A172 (cell line): Measurements from ENCODE around the gene CFAP77. TPM values are rescaled to one million over a fixed set of nuclear protein-coding genes. Genes with fewer than 3 reads are reported as not detected.

Source experiments
- DNase-seq: peaks from one replicate; pipeline ENCODE4 v3.0.0-alpha.2; 2015; ENCODE audit warnings: low spot score
- total RNA-seq: library from RNA; depleted of rRNA; stranded (reverse); fragments of >200 nt; shearing (Covaris generic); gene quantifications from 2 replicates; pipeline ENCODE4 v1.2.3, GENCODE V29; 2014

The CFAP77 gene
- total RNA-seq, 1 experiment from 2014 or later = not detected

DNA sequence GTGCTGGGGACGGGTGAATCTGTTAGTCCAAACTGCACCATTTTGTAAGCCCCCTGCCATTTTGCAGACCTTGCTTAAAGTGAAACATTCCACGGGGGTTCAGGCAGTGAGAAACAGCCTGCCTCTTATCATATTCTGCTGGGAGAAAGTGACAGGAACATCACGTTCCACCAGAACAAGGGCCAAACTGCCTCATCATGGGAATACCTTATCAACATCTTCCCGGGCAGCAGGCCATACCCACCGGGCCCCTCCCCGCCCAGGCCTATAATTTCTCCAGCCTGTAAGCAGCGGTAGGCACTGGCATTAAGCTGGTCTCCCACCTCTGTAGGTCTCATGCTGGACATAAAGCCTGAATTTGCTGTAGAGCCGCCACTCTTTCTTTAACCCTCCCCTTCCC lies 1.5 kb upstream of the CFAP77 start:
- DNase-seq = no peak

DNA sequence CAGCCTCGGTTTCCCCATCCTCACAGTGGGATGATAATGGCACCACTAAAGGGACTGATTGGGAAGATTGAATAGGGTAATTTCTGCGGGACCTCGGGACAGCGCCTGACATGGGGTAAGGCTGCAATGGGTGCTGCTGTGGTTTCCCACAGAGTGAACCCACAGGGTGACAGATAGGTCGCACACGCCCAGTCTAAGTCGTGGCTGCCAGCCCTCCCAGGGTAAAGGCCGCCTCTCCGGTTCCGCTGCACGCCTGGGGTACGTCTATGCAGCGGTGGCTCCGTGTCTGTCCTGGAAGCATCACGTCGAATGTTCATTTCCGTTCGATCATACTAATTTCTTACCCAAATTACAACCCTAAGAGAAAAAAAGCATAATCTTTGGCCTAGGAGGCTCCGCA lies 631 bp downstream of the CFAP77 start:
- DNase-seq = no peak

DNA sequence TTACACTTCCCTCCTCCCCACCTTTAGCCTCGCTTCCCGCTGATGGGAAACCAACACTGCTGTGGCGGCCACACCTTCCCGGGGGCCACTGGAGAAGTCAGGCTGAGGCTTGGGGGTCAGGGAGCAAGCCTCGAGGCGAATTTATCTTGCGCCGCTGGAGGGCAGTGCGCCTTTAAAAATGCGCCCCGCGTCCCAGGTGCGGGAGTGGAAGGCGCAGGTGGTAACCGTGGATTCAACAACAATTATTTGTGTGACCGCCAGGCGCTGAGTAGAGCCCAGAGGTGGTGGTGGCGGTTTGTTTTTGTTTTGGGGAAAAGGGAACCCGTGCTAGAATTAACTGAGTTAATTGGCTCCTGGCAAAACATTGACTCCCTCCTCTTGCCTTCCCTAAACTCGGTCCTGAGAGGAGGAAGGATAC lies 1.1 kb downstream of the CFAP77 start:
- DNase-seq = no peak

DNA sequence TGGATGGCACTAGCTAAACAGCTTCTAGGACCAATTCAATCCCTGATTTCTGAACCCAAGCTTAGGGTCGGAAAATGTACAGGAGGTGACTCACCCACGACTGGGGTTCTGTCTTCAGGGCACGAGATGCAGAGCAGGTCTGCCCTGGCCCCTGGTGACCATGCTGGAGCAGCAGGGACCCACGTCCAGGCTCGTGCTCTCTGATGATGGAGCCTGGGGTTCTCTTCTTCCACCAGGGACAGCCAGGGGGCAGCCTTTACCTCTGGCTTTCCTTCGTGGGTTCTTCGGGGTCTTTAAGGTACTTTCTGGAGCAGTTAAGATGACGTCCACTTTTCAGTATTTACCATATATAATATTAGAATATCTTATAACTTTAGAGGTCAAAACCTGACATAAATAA lies 2.1 kb downstream of the CFAP77 start:
- no peak for DNase-seq

DNA sequence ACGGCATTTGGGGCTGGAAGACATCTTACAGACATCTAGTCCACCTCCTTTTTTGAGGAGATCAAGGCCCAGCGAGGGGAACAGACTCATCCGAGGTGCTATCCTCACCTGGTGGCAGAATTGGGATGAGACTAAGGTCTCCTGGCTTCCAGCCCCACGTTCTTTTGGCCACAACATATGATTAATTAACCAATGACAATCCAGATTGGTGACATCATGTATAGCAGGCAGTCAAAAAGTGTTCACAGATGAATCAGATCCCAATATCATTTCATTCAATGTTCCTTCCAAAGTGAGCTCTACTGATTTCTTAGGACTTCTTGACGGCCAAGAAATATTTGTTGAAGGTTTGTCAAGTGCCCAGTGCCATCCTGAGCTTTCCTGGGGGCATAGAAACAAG lies 3.9 kb downstream of the CFAP77 start:
- no peak for DNase-seq

DNA sequence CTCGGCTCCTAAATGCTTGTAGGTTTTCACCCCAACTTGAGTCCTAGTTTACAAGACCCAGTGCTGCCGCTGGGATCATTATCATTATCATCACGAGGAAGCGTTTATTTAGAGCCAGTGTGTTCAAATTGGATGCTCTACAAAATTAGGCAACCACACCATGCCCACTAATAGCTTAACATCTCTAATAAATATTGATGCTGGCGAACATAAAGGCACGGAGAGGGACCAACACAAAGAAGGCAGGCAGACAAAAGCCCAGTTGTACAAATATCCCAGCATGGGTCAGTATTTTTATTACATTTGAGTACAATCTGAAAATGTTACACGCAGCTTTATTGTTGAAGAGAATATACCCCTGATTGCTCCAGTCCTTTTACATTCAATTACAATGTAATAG lies 4.7 kb downstream of the CFAP77 start:
- no peak for DNase-seq

DNA sequence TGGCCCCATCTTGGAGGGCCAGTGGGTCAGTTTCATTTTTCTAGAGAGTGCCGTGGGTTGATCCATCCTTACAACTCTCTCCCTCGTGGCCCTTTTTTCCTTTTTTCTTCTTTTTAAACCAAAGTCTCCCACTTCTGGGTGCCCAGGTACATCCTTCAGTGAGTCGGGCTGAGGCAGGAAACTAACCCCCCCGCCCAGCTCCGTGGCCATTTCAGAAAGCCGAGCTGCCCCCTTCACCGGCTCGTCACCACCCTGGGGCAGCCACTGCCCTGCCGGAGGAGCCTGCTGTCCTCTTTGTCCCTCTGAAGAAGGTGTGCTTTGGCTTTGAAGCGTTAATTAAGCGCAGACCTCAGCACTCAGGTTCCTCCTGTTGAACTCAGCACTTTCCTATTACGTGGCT lies 5.2 kb downstream of the CFAP77 start:
- no peak for DNase-seq

DNA sequence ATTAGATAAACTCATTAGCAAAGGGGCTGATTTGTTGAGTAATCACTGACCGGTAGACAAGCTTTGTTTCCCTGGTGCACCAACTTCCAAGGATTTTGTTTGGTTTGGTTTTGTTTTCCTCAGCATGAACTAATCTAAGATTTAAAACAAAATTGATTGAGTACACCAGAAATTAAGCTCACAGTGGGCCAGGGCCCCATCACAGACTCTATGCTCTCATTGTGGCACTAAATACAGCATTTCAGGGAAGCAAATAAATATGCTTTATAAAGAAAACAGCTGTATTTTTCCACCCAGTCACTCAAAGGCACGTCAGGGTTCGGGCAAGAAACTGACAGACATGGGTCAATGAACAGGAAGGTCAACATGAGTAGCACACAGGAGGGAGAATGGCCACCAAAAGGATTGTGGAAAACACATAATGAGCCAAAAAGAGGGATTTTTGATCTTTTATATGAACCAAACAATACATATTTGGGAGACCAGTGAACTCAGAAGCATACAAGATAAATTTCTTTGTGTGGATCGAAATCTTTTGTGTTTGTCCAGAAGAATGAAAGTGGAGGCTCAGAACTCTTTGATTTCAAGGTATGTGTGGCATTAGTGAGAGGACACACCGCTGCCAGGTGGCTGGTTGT lies 8.8 kb downstream of the CFAP77 start:
- no peak for DNase-seq

DNA sequence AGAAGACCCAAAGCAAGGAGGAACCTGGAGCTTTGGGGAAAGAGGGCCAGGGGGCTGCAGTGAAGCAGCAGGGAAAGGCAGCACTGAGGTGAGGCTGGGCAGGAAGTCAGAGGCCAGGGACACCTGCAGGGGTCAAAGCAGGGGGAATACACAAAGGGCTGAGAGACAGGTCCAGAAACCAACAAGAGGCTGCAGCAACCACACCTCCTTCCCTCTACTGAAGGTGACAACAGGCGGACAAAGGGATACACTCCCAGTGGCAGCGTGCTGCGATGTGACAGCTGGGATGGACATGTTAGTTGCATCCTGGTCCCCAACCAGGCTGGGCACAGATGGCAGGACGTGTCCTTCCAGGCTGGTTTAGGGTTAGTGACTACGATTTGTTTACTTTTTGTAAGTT lies 12.6 kb downstream of the CFAP77 start:
- DNase-seq = no peak

DNA sequence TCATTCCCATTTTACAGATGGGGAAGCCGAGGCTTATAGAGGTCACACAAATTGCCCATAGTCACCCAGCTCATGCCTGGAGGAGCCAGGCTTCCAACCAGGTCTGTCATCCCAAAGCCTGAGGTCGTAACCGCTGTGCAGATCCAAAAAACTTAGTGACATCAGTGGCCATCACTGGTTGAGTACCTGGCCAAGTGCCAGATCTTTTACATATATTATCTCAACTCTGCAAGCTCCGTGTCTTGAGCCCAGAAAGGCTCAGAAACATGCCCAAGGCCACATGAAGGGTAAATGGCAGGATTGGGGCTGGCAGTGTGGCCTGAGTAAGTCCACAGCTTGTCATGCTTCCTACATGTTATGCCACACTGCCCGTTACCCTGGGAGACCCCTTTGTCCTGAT lies 13.5 kb downstream of the CFAP77 start:
- DNase-seq = no peak

DNA sequence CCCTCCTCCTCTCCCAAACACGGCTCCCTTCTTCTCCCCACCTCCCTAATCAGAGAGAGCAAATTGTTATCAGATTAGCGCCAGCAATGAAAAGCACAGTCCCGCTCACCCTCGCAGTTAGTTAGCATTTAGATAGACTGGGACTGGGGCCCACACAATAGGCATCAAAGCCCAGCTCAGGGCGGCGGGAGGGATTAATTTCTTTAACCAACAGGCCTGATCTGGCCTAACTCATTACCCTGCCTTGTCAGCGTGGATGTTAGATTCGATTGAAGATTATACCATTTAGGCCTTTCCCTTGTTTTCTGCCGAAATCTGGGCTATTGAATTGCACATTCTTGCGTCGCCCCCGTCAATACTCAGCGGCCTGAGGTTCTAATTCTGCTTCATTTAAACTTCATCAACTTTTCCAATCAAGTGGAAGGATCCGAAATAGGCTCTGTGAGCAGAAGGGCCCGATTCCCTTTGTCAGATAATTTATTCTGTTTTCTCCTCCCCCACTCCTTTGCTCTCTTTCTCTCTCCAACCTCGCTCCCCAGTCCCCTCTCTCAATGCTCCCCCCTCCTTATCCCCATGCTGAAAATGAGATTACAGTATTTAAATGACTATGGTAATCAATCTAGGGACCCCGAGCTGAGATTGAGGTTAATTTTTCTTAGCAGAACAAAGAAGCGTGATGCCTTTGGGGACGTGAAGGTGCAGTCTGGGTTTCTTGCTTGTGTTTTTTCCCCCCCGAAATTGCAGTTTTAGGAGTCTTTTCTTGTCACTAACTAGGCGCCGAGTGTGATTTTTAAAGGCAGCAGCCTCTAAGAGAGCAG lies 15.1 kb downstream of the CFAP77 start:
- DNase-seq = no peak

DNA sequence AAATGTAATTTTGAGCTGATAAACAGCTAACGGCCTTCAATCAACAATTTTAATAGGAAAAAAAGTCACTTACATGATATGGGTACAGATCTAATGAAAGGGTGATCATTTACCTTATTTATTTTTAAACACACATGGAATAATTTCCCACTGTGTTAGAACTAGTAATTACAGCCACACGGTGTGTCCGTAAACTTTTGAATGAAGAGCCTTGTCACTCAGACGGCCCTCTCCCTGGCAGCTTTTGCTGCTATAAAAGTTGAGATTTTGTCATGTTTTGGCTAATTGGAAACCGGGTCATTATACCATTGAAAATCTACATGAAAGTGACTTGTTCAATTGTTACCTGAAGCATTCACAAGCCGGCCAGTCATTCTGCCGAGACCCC lies 15.7 kb downstream of the CFAP77 start:
- no peak for DNase-seq

DNA sequence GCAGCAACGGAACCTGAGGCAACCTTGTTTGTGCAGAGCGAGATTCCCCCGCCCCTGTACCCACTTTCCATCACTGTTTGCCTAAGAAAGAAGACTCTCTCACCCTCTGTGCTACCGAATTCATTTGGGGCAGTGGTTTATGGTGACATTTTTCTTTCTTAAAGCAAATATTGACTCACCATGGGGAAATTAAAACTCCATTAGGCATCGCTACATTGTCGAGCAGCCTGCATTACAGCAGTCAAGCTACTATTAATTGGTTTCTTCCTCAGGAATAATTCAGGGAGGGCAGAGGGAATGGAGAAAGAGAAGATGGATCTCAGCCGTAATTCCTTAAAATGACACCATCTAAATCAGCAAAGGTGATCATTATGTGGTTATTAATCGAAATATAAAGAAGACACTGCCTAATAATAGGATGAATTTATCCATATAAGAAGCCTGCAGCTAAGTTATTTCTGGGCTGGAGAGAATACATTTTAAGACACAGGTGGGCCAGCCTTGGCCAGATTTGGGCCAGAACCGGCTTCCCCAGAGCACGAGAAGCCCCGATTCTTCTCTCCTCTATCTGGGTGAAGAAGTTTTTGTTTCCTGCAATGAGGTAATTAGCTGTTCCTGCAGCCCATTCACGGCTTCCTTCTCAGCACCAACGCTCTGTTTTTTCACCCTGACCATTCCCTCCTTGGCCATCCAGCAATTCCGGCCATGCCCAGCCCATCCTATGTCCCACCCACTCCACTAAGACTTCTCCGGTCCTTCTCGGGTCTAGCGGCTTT lies 16.8 kb downstream of the CFAP77 start:
- DNase-seq = no peak

DNA sequence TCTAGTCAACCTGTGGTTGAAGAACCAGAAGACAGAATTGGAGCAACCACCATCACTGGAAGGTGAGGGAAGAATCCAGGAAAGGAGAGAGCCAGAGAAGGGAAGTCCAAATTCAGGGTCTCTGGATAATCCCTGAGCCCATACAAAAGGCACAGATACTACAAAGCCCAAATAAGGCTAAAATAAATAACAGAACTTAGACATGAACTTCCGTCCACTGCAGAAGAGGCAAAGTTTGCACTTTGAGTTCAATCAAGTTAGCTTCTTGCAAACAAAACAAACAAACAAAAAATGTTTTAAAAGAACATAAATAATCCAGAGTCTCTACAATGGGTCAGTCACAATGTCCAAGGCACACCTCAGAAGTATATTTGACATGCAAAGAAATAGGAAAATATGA lies 21.0 kb downstream of the CFAP77 start:
- no peak for DNase-seq

DNA sequence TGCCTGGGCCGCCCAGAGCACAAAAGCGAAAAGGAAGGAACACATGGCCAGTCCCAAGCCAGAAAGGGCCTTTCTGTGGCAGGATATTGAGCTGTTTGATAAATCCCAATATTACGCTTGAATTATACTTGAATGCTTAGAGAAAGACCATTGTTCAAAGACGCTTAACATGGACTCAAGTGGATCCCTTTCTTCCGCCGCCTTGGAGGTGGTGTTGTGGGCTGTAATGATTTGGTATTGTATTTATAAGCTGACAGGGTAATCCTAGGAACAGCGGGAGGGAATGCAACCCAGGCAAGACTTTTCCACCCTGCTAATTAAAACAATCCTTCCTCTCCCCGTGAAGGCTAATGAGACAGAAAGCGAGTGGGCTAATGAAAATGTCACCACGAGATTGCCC lies 24.9 kb downstream of the CFAP77 start:
- DNase-seq = no peak

DNA sequence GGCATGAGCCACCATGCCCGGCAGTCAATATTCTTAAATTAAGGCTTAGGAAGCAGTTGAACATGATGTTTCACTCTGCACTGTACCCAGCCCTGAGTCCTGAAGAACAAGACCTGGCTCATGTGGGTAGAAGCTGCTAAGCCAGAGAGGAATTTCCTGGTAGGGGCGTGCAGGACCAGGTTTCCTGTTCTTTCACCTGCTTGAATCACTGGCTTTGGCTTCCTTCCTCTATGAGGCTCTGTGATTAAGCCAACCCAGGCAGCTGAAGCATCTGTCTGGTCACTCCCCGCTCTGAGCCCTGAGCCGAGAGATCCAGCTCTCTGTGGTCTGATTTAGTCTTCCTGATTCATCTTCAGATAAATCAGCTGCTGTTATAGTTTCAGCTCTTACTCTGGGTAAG lies 29.1 kb downstream of the CFAP77 start:
- no peak for DNase-seq

DNA sequence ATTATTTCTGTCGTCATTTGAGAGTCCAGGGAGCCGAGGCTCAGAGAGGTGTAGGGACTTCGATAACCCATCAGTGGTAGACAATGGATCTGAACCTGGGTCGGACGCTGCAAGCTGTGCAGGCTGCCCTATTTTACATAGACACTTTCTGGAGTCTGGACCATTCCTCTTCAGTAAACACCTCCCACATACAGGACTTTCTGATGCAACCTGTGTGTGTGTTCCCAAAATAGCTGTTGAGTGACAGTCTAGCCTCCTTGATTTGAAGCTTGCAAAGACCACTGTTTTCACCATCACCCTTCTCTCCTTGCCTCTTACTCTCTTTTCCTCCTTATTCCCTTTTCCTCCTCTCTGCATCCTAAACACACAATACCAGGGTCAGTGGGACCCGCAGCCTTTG lies 30.7 kb downstream of the CFAP77 start:
- no peak for DNase-seq

DNA sequence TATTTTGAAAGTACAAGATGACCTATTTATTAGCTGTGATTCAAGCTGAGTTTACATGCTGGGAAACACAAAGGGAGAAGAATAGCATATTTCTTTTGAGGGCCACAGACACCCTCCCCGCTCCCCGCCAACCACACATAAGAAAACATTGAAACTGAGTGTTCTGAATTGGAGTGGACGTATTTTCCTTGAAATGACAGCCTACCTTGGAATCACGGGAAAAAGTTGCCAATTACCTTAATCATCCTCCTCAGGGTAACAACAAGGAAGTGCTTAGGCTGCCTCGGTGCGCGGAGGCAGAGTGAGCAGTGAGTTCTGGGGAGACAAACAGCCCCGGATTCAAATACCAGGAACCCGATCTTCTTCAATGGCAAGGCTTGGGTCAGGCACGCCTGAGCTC lies 31.4 kb downstream of the CFAP77 start:
- no peak for DNase-seq

DNA sequence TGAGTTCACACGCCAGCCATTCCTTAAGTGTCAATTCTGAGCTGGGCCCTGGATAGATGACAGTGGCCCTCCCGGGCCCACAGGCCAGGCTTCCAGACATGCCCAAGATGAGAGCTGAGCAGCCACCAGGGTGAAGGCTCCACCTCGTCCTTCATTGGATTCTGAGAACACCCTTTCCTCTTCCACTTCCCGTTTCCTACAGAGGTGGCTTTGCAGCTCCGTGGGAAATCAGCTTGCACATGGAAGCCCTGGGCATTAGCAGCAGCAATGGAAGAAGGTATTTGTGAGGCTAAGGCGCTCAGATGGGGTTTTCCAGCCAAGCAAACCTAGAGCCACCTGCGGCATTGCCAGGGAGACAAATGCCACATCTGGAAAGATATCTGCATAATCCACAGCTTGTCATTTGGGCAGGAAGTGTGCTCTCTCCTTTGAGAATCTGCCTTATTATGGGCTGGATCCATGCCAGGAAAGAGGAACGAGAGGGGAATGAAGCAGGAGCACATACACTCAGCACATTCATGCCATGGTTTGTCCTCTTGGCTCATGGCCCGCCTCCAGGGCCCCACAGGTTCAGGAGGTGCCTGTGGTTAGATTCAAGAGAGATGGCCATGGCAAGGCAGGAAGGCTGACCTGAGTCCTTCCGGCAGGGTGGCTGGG lies 34.1 kb downstream of the CFAP77 start:
- no peak for DNase-seq

DNA sequence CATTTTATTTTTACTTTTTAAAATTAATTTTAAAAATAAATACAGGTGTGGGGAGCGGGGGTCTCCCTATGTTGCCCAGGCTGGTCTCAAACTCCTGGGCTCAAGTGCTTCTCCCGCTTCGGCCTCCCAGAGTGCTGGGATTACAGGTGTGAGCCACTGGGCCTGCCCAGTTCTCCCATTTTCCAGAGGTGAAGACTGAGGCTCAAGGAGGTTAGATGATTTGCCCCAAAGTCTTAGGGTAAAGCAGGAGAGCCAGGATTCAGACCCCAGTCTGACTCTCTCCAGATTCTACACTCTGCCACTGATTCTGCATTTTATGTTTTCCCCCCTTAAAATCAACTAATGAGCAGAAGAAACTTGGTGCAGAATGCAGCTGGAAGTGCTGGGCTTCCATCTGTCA lies 36.9 kb downstream of the CFAP77 start:
- DNase-seq = no peak

DNA sequence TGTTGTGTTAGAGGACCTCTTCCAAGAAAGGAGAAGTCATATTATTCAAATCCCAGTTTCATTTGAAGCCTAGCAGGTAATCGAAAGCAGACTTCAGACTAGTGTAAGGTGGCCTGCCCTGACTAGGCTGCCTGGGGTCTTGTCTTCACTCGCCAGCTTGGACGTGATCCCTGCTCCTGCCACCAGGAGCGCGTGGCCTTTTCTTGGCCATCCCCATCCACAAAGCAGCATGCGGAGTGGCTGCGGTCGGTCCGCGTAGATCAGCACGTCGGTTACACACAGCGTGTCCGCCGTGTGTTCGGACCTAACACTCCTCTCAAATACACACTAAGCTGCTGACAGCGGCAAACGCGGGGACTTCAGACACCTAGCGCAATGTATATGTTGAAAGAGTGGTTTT lies 37.3 kb downstream of the CFAP77 start:
- DNase-seq = no peak

DNA sequence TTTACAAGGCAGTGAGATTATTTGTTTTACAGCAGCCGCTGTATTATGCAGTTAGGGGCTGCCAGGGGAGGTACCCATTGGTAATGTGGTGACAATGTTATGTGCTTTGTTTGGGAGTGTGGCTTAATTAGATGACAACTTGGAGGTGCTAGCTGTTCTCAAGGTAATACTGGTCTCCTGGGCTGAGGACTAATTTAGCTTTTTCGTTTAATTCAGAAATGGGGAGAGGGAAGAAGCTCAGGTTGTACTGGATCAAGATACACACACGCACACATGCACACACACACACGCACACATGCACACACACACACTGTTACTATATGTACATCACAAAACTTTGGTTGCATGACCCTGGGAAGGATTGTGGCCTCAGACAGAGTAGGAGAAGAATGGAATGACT lies 37.9 kb downstream of the CFAP77 start:
- DNase-seq = no peak
